Superior temporal gyrus (tissue), 1 donor: Measurements from ENCODE around the gene HSPA1L.
"Not testable (repeated sequence)": the region's sequence is repeated elsewhere in the genome, so short reads cannot be mapped to it uniquely, and the experiment has no call there.

Experiments used
- DNase-seq: peaks from one replicate; pipeline ENCODE4 v3.0.0-alpha.2; 2016; ENCODE audit errors: extremely low spot score

HSPA1L gene

GRCh38 chr6:31836474-31837368, 21.6 kb upstream of the HSPA1L start:
- no peak for DNase-seq

- DNase-seq: no peak
Observed at GRCh38 chr6:31836047-31836473, 21.0 kb upstream of the HSPA1L start.

- peak; percentile 92 for DNase-seq
Observed at GRCh38 chr6:31834367-31835250, 19.5 kb upstream of the HSPA1L start.

GRCh38 chr6:31831350-31832215, 16.5 kb upstream of the HSPA1L start:
- DNase-seq: no peak

- DNase-seq: no peak
Observed at GRCh38 chr6:31830886-31831335, 15.8 kb upstream of the HSPA1L start.

- DNase-seq: peak; percentile 92
Observed at GRCh38 chr6:31829633-31830283, 14.7 kb upstream of the HSPA1L start.

- peak; percentile 99 for DNase-seq
Observed at GRCh38 chr6:31827286-31828079, 12.4 kb upstream of the HSPA1L start, which contains the start of gene HSPA1B. TSS of gene HSPA1B (plus strand) at chr6:31827738. CDS start at chr6:31827951, 213 bp downstream.

- DNase-seq: no peak
Observed at GRCh38 chr6:31826793-31827285, 11.8 kb upstream of the HSPA1L start.

- DNase-seq: no peak
Observed at GRCh38 chr6:31825553-31825952, 10.5 kb upstream of the HSPA1L start.

- DNase-seq: not testable (repeated sequence)
Observed at GRCh38 chr6:31823592-31824196, 8.6 kb upstream of the HSPA1L start.

- peak; percentile 82 for DNase-seq
Observed at GRCh38 chr6:31822036-31822821, 7.1 kb upstream of the HSPA1L start.

- DNase-seq: peak; percentile 82
Observed at GRCh38 chr6:31821301-31822035, 6.4 kb upstream of the HSPA1L start.

GRCh38 chr6:31820399-31820798, 5.3 kb upstream of the HSPA1L start:
- not testable (repeated sequence) for DNase-seq

GRCh38 chr6:31819871-31820299, 4.8 kb upstream of the HSPA1L start:
- peak; percentile 41 for DNase-seq

- DNase-seq: peak; percentile 80
Observed at GRCh38 chr6:31817929-31818511, 2.9 kb upstream of the HSPA1L start.

GRCh38 chr6:31817133-31817928, 2.2 kb upstream of the HSPA1L start:
- not testable (repeated sequence) for DNase-seq

GRCh38 chr6:31814677-31815024, 432 bp downstream of the HSPA1L start:
- peak; percentile 96 for DNase-seq
